HEK293 (cell line): ENCODE measurements around the gene VOPP1.

Experiments
- CTCF ChIA-PET: fragments of 350-600 bp; formaldehyde crosslinking; extraction: SDS; loops from one replicate; lab custom pipeline; 2021; ENCODE audit warnings: antibody characterized with exemption; lab: Yijun Ruan, JAX
- POLR2A ChIA-PET: fragments of 300-600 bp; formaldehyde crosslinking; extraction: SDS; loops from one replicate; lab custom pipeline; 2020; ENCODE audit warnings: antibody characterized with exemption, inconsistent platforms; lab: Yijun Ruan, JAX
- H3K27ac ChIP-seq: fragments of 200-500 bp; sonication (Bioruptor generic); 2 replicates; pipeline ENCODE4 v1.5.1; 2014; ENCODE audit warnings: low read depth, low read length, control low read depth, inconsistent platforms; ENCODE audit errors: extremely low read depth
- H3K36me3 ChIP-seq, 2 experiments: fragments of 200-500 bp in 1 of 2; sonication (Bioruptor generic) in 1 of 2; 1 replicate in 1 of 2; 2 replicates in 1 of 2; pipeline ENCODE4 v1.5.1; 2014 to 2017; ENCODE audit warnings: inconsistent platforms in 2 of 2, low read length in 2 of 2; ENCODE audit not compliant: control insufficient read depth in 2 of 2, insufficient read depth in 1 of 2
- H3K4me1 ChIP-seq: fragments of 200-500 bp; sonication (Bioruptor generic); 2 replicates; pipeline ENCODE4 v1.5.1; 2014; ENCODE audit warnings: mild to moderate bottlenecking, low read length, inconsistent platforms; ENCODE audit not compliant: control insufficient read depth, insufficient read depth
- H3K4me3 ChIP-seq: 2 replicates; pipeline ENCODE4 v1.5.1; 2011; ENCODE audit warnings: low read depth, mild to moderate bottlenecking, control low read depth, low read length, moderate library complexity
- H3K9me3 ChIP-seq: fragments of 200-500 bp; sonication (Bioruptor generic); 2 replicates; pipeline ENCODE4 v1.5.1; 2014; ENCODE audit warnings: low read depth, low read length, inconsistent platforms; ENCODE audit not compliant: control insufficient read depth, insufficient read depth
- GFI1B ChIP-seq: fragments of 450-650 bp; formaldehyde crosslinking; IDR thresholded peaks from 2 replicates; pipeline ENCODE4 v1.5.1; 2016; ENCODE audit warnings: missing biosample characterization, missing genetic modification characterization
- HOXC10 ChIP-seq: sonication (generic); formaldehyde crosslinking; IDR thresholded peaks from 2 replicates; pipeline ENCODE4 v1.8.1; 2023; ENCODE audit warnings: mild to moderate bottlenecking, missing genetic modification reagents
- TCF7L2 ChIP-seq: IDR thresholded peaks from 2 replicates; pipeline ENCODE4 v1.6.1; 2011; ENCODE audit warnings: low read depth, mild to moderate bottlenecking, inconsistent platforms, low read length, moderate library complexity, borderline replicate concordance
- ZBTB10 ChIP-seq: fragments of 450-650 bp; formaldehyde crosslinking; IDR thresholded peaks from 2 replicates; pipeline ENCODE4 v1.5.1; 2016; ENCODE audit warnings: missing biosample characterization, missing genetic modification characterization
- ZBTB49 ChIP-seq: fragments of 450-650 bp; formaldehyde crosslinking; IDR thresholded peaks from 2 replicates; pipeline ENCODE4 v1.5.1; 2016; ENCODE audit warnings: missing biosample characterization, missing genetic modification characterization, low read depth
- ZBTB8A ChIP-seq: fragments of 450-650 bp; formaldehyde crosslinking; IDR thresholded peaks from 2 replicates; pipeline ENCODE4 v1.5.1; 2016; ENCODE audit warnings: missing biosample characterization, missing genetic modification characterization
- ZEB2 ChIP-seq: fragments of 450-650 bp; formaldehyde crosslinking; IDR thresholded peaks from 2 replicates; pipeline ENCODE4 v1.5.1; 2016; ENCODE audit warnings: missing biosample characterization, missing genetic modification characterization
- ZIC2 ChIP-seq: fragments of 450-650 bp; formaldehyde crosslinking; IDR thresholded peaks from 2 replicates; pipeline ENCODE4 v1.5.1; 2016; ENCODE audit warnings: missing biosample characterization, missing genetic modification characterization
- ZNF37A ChIP-seq: fragments of 450-650 bp; IDR thresholded peaks from 2 replicates; pipeline ENCODE4 v1.5.1; 2018; ENCODE audit warnings: missing biosample characterization, missing genetic modification characterization
- ZNF416 ChIP-seq: fragments of 450-650 bp; formaldehyde crosslinking; IDR thresholded peaks from 2 replicates; pipeline ENCODE4 v1.5.1; 2016; ENCODE audit warnings: missing biosample characterization, missing genetic modification characterization
- ZNF426 ChIP-seq: fragments of 450-650 bp; formaldehyde crosslinking; IDR thresholded peaks from 2 replicates; pipeline ENCODE4 v1.5.1; 2017; ENCODE audit warnings: missing biosample characterization, missing genetic modification characterization, mild to moderate bottlenecking, inconsistent platforms, moderate library complexity
- ZNF561 ChIP-seq: fragments of 450-650 bp; IDR thresholded peaks from 2 replicates; pipeline ENCODE4 v1.5.1; 2018; ENCODE audit warnings: missing biosample characterization, missing genetic modification characterization, borderline replicate concordance
- ZNF610 ChIP-seq: fragments of 450-650 bp; formaldehyde crosslinking; IDR thresholded peaks from 2 replicates; pipeline ENCODE4 v1.5.1; 2016; ENCODE audit warnings: missing biosample characterization, missing genetic modification characterization, borderline replicate concordance
- ZNF624 ChIP-seq: fragments of 450-650 bp; formaldehyde crosslinking; IDR thresholded peaks from 2 replicates; pipeline ENCODE4 v1.5.1; 2017; ENCODE audit warnings: missing biosample characterization, missing genetic modification characterization
- ZNF707 ChIP-seq: fragments of 450-650 bp; formaldehyde crosslinking; IDR thresholded peaks from 2 replicates; pipeline ENCODE4 v1.5.1; 2016; ENCODE audit warnings: missing biosample characterization, missing genetic modification characterization
- ZNF768 ChIP-seq: fragments of 450-650 bp; formaldehyde crosslinking; IDR thresholded peaks from 2 replicates; pipeline ENCODE4 v1.5.1; 2018; ENCODE audit warnings: missing biosample characterization, mild to moderate bottlenecking, missing genetic modification characterization
- ZNF792 ChIP-seq: fragments of 450-650 bp; formaldehyde crosslinking; IDR thresholded peaks from 2 replicates; pipeline ENCODE4 v1.5.1; 2016; ENCODE audit warnings: missing biosample characterization, missing genetic modification characterization
- TF ChIP-seq, protein P1 (sequence below): fragments of 450-650 bp; formaldehyde crosslinking; IDR thresholded peaks from 2 replicates; pipeline ENCODE4 v1.5.1; 2016; ENCODE audit warnings: missing biosample characterization, missing genetic modification characterization
- TF ChIP-seq, protein P2 (sequence below): fragments of 450-650 bp; formaldehyde crosslinking; conservative IDR thresholded peaks from 2 replicates; pipeline ENCODE4 v1.5.1; 2016; ENCODE audit warnings: low read depth, missing biosample characterization, missing genetic modification characterization

VOPP1 gene

DNA sequence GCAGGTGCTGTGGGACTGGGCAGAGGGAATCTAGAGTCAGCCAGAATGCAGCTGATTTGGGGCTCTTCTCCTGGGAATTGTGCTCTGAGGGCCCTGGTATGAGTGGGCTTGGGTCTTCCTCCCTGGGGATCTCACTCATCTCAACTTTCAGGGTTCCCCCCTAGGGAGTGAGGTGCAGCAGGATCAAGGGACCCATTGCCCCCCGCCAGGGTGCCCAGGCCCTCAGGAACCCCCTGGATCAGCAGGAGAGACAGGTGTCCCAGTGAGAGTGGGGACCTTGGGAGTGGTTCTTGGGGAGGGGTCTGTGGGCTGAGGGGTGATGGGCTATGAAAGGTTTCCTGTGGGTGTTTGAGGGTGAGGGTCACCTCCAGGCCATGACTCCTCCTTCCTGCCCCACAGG lies 17.6 kb upstream of the VOPP1 start:
- no peak overlapping the region for H3K27ac ChIP-seq
- no peak for TF ChIP-seq ZNF37A (tag by site-specific recombination)
- no peak for TF ChIP-seq ZNF768
- no peak for TF ChIP-seq ZBTB8A (tag by site-specific recombination)
- TF ChIP-seq, protein P1, sequence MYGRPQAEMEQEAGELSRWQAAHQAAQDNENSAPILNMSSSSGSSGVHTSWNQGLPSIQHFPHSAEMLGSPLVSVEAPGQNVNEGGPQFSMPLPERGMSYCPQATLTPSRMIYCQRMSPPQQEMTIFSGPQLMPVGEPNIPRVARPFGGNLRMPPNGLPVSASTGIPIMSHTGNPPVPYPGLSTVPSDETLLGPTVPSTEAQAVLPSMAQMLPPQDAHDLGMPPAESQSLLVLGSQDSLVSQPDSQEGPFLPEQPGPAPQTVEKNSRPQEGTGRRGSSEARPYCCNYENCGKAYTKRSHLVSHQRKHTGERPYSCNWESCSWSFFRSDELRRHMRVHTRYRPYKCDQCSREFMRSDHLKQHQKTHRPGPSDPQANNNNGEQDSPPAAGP (tag by site-specific recombination): no peak
- no peak for TF ChIP-seq ZIC2 (tag by site-specific recombination)
- no peak for TF ChIP-seq GFI1B (tag by site-specific recombination)
- no peak for TF ChIP-seq TCF7L2
- TF ChIP-seq ZNF707: no peak
- TF ChIP-seq, protein P2, sequence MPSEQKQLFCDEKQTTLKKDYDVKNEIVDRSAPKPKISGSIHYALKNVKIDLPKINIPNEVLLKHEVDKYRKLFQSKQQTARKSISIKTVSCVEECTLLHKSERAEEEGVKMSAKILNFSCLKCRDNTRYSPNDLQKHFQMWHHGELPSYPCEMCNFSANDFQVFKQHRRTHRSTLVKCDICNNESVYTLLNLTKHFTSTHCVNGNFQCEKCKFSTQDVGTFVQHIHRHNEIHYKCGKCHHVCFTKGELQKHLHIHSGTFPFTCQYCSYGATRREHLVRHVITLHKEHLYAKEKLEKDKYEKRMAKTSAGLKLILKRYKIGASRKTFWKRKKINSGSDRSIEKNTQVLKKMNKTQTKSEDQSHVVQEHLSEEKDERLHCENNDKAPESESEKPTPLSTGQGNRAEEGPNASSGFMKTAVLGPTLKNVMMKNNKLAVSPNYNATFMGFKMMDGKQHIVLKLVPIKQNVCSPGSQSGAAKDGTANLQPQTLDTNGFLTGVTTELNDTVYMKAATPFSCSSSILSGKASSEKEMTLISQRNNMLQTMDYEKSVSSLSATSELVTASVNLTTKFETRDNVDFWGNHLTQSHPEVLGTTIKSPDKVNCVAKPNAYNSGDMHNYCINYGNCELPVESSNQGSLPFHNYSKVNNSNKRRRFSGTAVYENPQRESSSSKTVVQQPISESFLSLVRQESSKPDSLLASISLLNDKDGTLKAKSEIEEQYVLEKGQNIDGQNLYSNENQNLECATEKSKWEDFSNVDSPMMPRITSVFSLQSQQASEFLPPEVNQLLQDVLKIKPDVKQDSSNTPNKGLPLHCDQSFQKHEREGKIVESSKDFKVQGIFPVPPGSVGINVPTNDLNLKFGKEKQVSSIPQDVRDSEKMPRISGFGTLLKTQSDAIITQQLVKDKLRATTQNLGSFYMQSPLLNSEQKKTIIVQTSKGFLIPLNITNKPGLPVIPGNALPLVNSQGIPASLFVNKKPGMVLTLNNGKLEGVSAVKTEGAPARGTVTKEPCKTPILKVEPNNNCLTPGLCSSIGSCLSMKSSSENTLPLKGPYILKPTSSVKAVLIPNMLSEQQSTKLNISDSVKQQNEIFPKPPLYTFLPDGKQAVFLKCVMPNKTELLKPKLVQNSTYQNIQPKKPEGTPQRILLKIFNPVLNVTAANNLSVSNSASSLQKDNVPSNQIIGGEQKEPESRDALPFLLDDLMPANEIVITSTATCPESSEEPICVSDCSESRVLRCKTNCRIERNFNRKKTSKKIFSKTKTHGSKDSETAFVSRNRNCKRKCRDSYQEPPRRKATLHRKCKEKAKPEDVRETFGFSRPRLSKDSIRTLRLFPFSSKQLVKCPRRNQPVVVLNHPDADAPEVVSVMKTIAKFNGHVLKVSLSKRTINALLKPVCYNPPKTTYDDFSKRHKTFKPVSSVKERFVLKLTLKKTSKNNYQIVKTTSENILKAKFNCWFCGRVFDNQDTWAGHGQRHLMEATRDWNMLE (tag by site-specific recombination): no peak
- H3K36me3 ChIP-seq: no peaks in the 10 kb centered on the region
- ChIA-PET POLR2A (no interaction called here), CTCF (interaction anchor here (1.1 kb wide), 1 partner anchor 116 kb away, joined by 6 read pairs; no protein-coding TSS in a partner anchor)
- H3K4me1 ChIP-seq: no peaks in the 10 kb centered on the region
- H3K9me3 ChIP-seq: no peaks in the 10 kb centered on the region
- H3K4me3 ChIP-seq: no peak overlapping the region

GRCh38 chr7:55588976-55589604 lies 16.8 kb upstream of the VOPP1 start:
- CTCF ChIA-PET: interaction anchor here (1.1 kb wide), 1 partner anchor 115 kb away, joined by 6 read pairs; no protein-coding TSS in a partner anchor
- H3K4me1 ChIP-seq: no peaks in the 10 kb centered on the region
- H3K36me3 ChIP-seq: no peaks in the 10 kb centered on the region
- H3K27ac ChIP-seq: no peak overlapping the region
- TF ChIP-seq ZNF416 (tag by site-specific recombination) (no peak), ZNF426 (tag by site-specific recombination) (no peak), ZEB2 (tag by site-specific recombination) (no peak)
- TF ChIP-seq, all 188 proteins: peak for 0
- POLR2A ChIA-PET: no interaction called here
- H3K9me3 ChIP-seq: no peaks in the 10 kb centered on the region
- H3K4me3 ChIP-seq: no peak overlapping the region

- ChIA-PET CTCF (no interaction called here), POLR2A (no interaction called here)
- Histone ChIP-seq H3K4me1 (no peaks in the 10 kb centered on the region), H3K9me3 (no peaks in the 10 kb centered on the region), H3K36me3 (no peaks in the 10 kb centered on the region), H3K27ac (no peak overlapping the region), H3K4me3 (no peak overlapping the region)
- TF ChIP-seq ZNF561 (no peak), ZNF624 (tag by site-specific recombination) (no peak), ZNF610 (no peak), HOXC10 (CRISPR knock-in tag) (no peak), ZNF792 (no peak), ZBTB10 (tag by site-specific recombination) (no peak), ZBTB49 (tag by site-specific recombination) (no peak)
Observed at GRCh38 chr7:55588379-55588699, 16.0 kb upstream of the VOPP1 start.
